Measurements from ENCODE around the gene MRPL42. TPM values are rescaled to one million over a fixed set of nuclear protein-coding genes. Genes with fewer than 3 reads are reported as not detected.

The MRPL42 gene
- total RNA-seq, 1 experiment from 2014 or later, result 108 TPM

DNA sequence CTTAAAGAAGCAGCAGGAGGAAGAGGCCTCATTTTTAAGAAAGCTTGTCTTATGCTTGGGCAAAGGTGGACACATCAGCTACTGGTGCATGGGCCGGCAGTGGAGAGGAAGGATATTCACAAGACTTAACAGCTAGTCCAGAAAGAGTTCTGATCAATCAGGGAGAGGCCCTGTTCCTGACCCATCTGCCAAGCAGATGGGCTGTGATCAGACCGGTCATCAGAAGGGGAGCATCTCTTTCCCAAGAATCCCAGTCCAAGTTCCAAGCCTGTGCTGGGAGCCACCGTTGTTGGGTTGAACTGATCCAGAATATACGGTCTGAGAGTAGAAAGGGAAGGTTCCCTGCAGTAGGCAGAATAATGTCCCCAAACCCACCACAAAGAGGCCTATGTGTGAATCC lies 72.5 kb downstream of the MRPL42 start:
- Histone ChIP-seq H2BK120ac (ENCODE audit: low read depth, low read length, poor library complexity, severe bottlenecking) (no peak overlapping the region), H4K5ac (ENCODE audit: insufficient read length, low read depth, low read length) (no peak overlapping the region), H3K27ac (ENCODE audit: insufficient read length, low read depth, low read length) (no peak overlapping the region), H3K23ac (ENCODE audit: insufficient read length, low read depth, low read length) (no peak overlapping the region), H3K79me2 (ENCODE audit: insufficient read depth, low read length) (no peaks in the 10 kb centered on the region), H4K20me1 (ENCODE audit: control insufficient read depth, insufficient read depth, insufficient read length) (no peaks in the 10 kb centered on the region), H3K9me3 (ENCODE audit: control insufficient read depth, low read depth, low read length) (no peaks in the 10 kb centered on the region), H3K18ac (ENCODE audit: insufficient read length, low read depth, low read length) (no peak overlapping the region), H3K56ac (ENCODE audit: insufficient read length, low read depth, low read length) (no peak overlapping the region), H3K14ac (ENCODE audit: insufficient read depth, low read length) (no peak overlapping the region), H2AK5ac (ENCODE audit: insufficient read length, low read length) (no peak overlapping the region), H3K79me1 (ENCODE audit: insufficient read depth, low read depth, low read length, poor library complexity, severe bottlenecking) (no peaks in the 10 kb centered on the region), H3K4me2 (ENCODE audit: insufficient read depth, insufficient read length, low read length) (no peak overlapping the region), H3K23me2 (ENCODE audit: insufficient read length, low read depth, low read length, poor library complexity, severe bottlenecking) (no peaks in the 10 kb centered on the region), H3K4me1 (ENCODE audit: insufficient read depth, low read length) (no peaks in the 10 kb centered on the region), H3K9ac (ENCODE audit: extremely low read depth, insufficient read length, low read length) (no peak overlapping the region), H2BK15ac (ENCODE audit: low read depth, low read length) (no peak overlapping the region), H3T11ph (ENCODE audit: low read length) (no peak overlapping the region), H4K91ac (ENCODE audit: insufficient read length, low read depth, low read length) (no peak overlapping the region), H2AFZ (ENCODE audit: low read length) (no peak overlapping the region), H3K27me3 (ENCODE audit: insufficient read depth, low read length) (no peaks in the 10 kb centered on the region), H2BK20ac (ENCODE audit: low read depth, low read length, poor library complexity, severe bottlenecking) (no peak overlapping the region), H4K8ac (replicated peaks; ENCODE audit: insufficient read length, low read depth, low read length) (no peak overlapping the region), H2BK5ac (ENCODE audit: insufficient read length, low read length) (no peak overlapping the region), H2BK12ac (ENCODE audit: insufficient read length, low read depth, low read length) (no peak overlapping the region), H3K4ac (ENCODE audit: low read depth, low read length) (no peak overlapping the region)
- no peak for DNase-seq
- H3K27me3 Mint-ChIP-seq (ENCODE audit: low read depth), result peaks cover 1% of the 10 kb centered on the region; the same call in 1 of the 2 replicates
- no peak overlapping the region for H3K27ac Mint-ChIP-seq
- peaks cover 3 to 10% (median 8%) of the 10 kb centered on the region in 3 experiments; a peak in 5 of 7 replicates for H3K36me3 Mint-ChIP-seq (ENCODE audit: insufficient read depth in 1 of 3, low read depth in 3 of 3)
- no peak for TF ChIP-seq CTCF (conservative IDR thresholded peaks at IDR 0.05)
- WGBS (ENCODE audit: extremely low coverage, insufficient read length, low lambda C conversion rate), result no CpG with 5 or more reads among the region's 4 CpGs
- H3K4me1 Mint-ChIP-seq, result peaks cover 4% of the 10 kb centered on the region in 2 experiments
- H3K4me3 Mint-ChIP-seq, result no peak overlapping the region
- no peaks in the 10 kb centered on the region for H3K9me3 Mint-ChIP-seq

All from H9 (cell line).